ENCODE results near the gene MYOF.

MYOF gene, protein sequence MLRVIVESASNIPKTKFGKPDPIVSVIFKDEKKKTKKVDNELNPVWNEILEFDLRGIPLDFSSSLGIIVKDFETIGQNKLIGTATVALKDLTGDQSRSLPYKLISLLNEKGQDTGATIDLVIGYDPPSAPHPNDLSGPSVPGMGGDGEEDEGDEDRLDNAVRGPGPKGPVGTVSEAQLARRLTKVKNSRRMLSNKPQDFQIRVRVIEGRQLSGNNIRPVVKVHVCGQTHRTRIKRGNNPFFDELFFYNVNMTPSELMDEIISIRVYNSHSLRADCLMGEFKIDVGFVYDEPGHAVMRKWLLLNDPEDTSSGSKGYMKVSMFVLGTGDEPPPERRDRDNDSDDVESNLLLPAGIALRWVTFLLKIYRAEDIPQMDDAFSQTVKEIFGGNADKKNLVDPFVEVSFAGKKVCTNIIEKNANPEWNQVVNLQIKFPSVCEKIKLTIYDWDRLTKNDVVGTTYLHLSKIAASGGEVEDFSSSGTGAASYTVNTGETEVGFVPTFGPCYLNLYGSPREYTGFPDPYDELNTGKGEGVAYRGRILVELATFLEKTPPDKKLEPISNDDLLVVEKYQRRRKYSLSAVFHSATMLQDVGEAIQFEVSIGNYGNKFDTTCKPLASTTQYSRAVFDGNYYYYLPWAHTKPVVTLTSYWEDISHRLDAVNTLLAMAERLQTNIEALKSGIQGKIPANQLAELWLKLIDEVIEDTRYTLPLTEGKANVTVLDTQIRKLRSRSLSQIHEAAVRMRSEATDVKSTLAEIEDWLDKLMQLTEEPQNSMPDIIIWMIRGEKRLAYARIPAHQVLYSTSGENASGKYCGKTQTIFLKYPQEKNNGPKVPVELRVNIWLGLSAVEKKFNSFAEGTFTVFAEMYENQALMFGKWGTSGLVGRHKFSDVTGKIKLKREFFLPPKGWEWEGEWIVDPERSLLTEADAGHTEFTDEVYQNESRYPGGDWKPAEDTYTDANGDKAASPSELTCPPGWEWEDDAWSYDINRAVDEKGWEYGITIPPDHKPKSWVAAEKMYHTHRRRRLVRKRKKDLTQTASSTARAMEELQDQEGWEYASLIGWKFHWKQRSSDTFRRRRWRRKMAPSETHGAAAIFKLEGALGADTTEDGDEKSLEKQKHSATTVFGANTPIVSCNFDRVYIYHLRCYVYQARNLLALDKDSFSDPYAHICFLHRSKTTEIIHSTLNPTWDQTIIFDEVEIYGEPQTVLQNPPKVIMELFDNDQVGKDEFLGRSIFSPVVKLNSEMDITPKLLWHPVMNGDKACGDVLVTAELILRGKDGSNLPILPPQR (N-terminal part only)

DNA sequence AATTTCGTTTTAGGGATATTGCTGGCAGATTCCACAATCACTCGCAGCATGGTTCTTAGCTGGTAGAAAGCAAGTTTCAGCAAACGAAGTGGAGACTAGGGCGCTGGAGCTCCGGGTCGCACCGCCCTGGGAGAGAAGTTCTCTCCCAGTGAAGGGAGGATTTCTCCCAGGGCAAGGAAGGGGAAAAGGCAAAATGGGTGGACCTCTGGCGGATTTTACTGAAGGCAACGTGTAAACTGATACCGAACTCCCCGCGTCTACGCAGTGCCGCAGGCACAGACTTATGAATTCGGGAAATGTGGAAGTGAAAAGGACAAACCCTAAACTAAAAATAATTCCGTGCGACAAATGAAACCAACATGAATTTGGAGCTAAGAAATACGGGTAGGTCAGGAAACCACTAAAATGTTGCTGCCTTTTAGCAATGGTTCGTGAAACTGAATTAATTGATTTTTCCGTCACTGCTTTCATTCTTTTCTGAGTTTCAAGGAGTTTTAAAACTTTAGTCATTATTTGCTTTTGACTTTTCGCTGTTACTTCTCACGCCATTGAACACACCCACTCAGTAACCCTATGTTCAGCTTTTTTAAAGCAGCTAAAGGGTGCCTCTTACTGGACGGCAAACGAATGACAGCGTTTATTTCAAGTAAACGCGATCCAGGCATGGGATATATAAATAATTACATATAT lies at the start of gene MYOF:
TSS of gene MYOF (minus strand) at position 190 of the 690 bp plus-strand sequence. CDS start at position 50, 140 bp downstream.
- H3K4me3 Mint-ChIP-seq = peak within 1 kb of the TSS; percentile 83
- H3K27ac Mint-ChIP-seq = peak within 1 kb of the TSS; percentile 96
- peaks cover 5% of the 10 kb centered on the region for H3K4me1 Mint-ChIP-seq
- ATAC-seq (peak; percentile 84), DNase-seq (ENCODE audit: low spot score in 2 of 2) (peak in 1 of 2 donors; percentile 64)
- peaks cover 6% of the 10 kb centered on the region for H3K36me3 Mint-ChIP-seq
- H3K9me3 Mint-ChIP-seq = no peaks in the 10 kb centered on the region

DNA sequence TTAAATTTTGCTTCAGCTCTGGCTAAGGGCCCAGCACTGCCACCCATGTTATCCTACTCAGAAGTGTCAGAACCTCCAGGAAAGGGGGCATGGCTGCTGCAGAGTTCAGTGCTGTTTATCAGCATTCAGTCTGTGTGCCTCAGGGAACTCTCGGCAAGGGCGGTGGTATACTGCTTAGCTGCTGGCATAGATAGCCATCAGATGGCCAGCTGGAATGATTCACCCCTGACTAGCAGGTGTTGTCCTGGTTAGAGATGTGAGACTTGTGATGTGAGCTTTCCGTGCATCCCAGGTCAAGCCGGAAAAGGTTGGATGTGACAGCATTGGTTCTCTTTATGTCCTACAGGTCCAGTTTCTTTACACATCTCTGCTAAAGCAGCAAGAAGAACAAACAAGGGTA lies 36.4 kb upstream of the MYOF start:
- Mint-ChIP-seq H3K27ac (no peak overlapping the region), H3K36me3 (peaks cover 42% of the 10 kb centered on the region), H3K9me3 (no peaks in the 10 kb centered on the region), H3K4me1 (no peaks in the 10 kb centered on the region), H3K4me3 (no peak overlapping the region)
- ATAC-seq (no peak), DNase-seq (ENCODE audit: low spot score in 2 of 2) (no peak)

DNA sequence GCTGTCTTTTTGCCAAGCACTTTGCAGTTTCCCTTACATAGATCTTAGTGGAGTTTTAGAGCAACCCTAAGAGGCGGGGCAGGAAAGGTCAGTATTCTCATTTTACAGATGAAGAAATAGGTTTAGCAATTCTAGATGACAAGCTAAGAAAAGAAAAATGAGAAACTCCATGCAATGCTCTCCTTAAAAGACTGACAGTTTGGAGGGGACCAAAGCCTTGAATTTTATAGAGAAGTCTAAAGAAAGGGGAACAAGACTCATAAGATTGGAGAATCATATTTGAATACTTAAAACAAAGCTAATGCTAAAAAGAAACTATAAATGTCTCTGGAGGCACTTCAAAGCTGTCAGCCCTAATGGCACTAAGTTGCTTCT lies 33.9 kb upstream of the MYOF start:
- Mint-ChIP-seq H3K36me3 (peaks cover 44% of the 10 kb centered on the region), H3K4me1 (no peaks in the 10 kb centered on the region), H3K27ac (no peak overlapping the region), H3K9me3 (no peaks in the 10 kb centered on the region), H3K4me3 (no peak overlapping the region)
- DNase-seq (ENCODE audit: low spot score in 2 of 2) (no peak), ATAC-seq (no peak)

DNA sequence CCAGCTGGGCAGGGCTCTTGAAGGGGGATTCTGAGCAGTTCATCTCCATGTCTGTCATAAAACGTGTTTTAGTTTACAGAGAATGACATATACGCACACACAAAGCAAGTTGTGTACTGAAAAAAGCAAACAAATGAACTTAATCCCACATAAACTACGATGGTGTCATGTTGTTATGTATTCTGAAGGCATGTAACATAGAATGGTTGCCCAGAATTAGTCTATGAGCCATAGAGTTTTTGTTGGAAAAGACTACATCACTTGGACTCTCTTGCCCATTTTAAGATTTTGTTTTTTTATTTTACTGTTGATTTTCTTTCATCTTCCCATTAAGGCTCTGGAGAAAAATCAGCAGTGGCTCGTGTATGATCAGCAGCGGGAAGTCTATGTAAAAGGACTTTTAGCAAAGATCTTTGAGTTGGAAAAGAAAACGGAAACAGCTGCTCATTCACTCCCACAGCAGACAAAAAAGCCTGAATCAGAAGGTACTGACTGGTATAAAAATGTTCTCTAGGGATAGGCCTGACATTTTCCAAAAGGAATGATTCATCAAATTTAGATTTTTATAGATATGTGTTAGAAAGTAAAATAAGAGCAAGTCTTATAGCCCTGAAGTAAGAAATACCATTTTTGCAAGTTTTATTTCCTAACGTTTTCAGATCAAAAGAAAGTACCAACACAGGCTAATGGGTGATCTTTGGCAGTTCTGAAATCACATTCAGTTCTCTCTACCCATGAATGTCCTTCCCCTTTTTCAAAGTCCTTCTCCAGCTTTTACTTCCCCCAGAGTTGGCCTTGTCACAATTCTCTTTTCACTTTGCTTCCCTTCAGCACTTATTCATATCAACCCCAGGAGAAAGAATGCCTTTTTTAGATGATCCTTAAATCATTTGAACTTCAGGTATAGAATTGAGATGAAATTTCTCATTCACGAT lies 33.2 kb upstream of the MYOF start:
- Mint-ChIP-seq H3K4me3 (no peak overlapping the region), H3K4me1 (no peaks in the 10 kb centered on the region), H3K9me3 (no peaks in the 10 kb centered on the region), H3K27ac (no peak overlapping the region), H3K36me3 (peaks cover 43% of the 10 kb centered on the region)
- no peak for DNase-seq (ENCODE audit: low spot score in 2 of 2)
- ATAC-seq = no peak

DNA sequence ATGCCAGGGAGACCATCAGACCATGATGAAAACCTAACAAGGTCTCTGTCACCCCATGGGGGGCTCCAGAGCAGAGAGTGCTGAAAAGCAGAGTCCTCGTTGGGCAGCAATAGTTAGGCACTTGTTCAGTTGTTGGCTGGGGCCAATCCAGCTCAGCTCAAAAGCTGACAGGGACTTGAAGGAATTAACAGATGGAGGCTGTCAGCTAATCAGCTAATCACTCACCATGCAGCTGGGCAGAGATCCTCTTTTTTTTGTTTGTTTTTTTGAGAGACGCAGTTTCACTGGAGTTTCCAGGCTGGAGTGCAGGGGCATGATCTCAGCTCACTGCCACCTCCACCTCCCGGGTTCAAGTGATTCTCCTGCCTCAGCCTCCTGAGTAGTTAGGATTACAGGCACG lies 32.4 kb upstream of the MYOF start:
- Mint-ChIP-seq H3K27ac (no peak overlapping the region), H3K9me3 (no peaks in the 10 kb centered on the region), H3K36me3 (peaks cover 34% of the 10 kb centered on the region), H3K4me3 (no peak overlapping the region), H3K4me1 (no peaks in the 10 kb centered on the region)
- ATAC-seq (no peak), DNase-seq (ENCODE audit: low spot score in 2 of 2) (no peak)

DNA sequence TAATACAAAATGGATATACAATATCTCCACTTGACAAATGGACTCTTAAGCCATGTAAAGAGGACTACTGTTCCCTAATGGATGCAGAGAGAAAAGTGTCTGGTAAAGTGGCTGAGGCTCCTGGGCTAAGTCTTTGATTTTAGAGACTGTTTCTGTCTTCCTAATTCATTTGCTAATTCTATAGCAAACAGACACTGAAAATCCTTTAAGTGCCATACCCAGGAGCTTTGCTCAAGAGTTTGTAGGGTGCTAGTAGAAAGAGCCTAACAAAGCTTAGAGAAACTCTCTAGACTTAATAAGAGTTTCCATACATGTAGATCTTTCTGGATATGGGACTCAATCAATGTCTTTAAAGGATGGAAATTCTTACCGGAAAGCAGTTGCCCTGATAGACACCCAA lies 31.0 kb upstream of the MYOF start:
- H3K27ac Mint-ChIP-seq = no peak overlapping the region
- H3K9me3 Mint-ChIP-seq = no peaks in the 10 kb centered on the region
- ATAC-seq (no peak), DNase-seq (ENCODE audit: low spot score in 2 of 2) (no peak)
- H3K4me1 Mint-ChIP-seq = no peaks in the 10 kb centered on the region
- H3K4me3 Mint-ChIP-seq = no peak overlapping the region
- H3K36me3 Mint-ChIP-seq = peaks cover 37% of the 10 kb centered on the region

DNA sequence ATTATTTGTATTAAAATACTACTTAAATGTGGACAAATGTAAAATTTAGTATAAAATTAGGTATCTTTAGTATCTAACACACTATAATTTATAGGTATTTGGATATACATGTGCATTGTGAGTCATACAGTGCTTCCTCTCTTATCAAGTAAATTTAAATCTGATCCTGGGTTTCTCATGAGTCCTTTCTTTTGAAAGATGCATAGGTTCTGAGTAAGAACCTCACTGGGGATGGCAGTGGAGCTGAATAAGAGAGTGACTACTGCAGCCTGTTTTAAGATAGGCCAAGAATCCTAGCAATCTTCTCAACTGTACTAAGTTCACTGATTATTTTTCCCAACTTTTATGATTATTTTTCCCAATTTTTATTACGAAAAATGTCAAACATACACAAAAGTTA lies 30.4 kb upstream of the MYOF start:
- H3K4me3 Mint-ChIP-seq = no peak overlapping the region
- DNase-seq (ENCODE audit: low spot score in 2 of 2) = no peak
- H3K27ac Mint-ChIP-seq = no peak overlapping the region
- no peak for ATAC-seq
- H3K36me3 Mint-ChIP-seq = peaks cover 42% of the 10 kb centered on the region
- H3K4me1 Mint-ChIP-seq = no peaks in the 10 kb centered on the region
- no peaks in the 10 kb centered on the region for H3K9me3 Mint-ChIP-seq

DNA sequence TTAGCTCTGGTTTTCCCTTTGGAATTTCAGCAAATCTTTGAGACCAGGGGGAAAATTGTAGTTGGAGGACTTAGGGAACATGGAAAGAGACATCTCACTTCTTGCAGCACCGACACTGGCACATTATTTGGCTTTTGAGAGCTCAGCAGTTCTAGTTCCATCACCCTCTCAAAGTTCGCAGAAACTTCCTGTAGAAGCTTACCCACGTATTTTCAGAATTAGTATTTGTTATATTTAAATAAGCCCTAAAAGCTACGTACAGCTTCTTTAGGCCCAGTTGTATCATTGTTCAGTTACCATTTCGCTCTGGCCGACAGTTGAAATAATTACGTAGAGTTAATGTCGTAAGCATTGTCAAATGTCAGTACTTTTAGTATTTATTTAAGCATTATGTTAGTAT lies 27.7 kb upstream of the MYOF start:
- H3K36me3 Mint-ChIP-seq = peaks cover 45% of the 10 kb centered on the region
- no peak for ATAC-seq
- peak overlapping the region; percentile 21 for H3K4me3 Mint-ChIP-seq

DNA sequence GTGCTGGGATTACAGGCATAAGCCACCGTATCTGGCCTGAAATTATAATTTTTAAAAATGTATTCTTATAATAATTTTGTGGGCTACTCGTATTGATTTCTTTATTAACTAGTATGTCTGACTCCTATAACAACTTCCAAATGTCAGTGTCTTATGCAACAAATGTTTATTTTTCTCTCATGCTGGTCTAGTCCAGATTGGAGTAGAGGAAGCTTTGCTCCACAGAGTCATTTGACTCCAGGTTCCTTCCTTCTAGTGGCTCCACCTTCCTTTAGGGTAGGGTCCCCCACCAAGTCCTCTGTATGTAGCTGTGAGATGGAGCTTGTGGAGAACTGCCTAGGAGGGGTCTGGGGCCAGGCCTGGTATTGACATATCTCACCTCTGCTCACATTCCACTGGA lies 22.9 kb upstream of the MYOF start:
- Mint-ChIP-seq H3K36me3 (peaks cover 61% of the 10 kb centered on the region), H3K4me3 (no peak overlapping the region), H3K9me3 (no peaks in the 10 kb centered on the region), H3K4me1 (peaks cover 7% of the 10 kb centered on the region), H3K27ac (no peak overlapping the region)
- DNase-seq (ENCODE audit: low spot score in 2 of 2) = no peak
- ATAC-seq = no peak

More for the DNA sequence above, 27.7 kb upstream of the MYOF start:
- Mint-ChIP-seq H3K27ac (no peak overlapping the region), H3K4me1 (no peaks in the 10 kb centered on the region), H3K9me3 (no peaks in the 10 kb centered on the region)
- DNase-seq (ENCODE audit: low spot score in 2 of 2) = no peak

DNA sequence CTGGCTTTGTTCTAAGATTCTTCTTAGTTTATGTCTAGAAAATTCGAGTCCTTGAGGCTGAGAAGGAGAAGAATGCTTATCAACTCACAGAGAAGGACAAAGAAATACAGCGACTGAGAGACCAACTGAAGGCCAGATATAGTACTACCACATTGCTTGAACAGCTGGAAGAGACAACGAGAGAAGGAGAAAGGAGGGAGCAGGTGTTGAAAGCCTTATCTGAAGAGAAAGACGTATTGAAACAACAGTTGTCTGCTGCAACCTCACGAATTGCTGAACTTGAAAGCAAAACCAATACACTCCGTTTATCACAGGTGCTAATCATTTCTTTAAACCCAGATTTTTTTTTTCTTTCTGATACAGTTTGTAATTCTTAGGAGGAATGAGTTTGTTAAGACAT lies 20.9 kb upstream of the MYOF start:
- no peak for DNase-seq (ENCODE audit: low spot score in 2 of 2)
- Mint-ChIP-seq H3K9me3 (no peaks in the 10 kb centered on the region), H3K4me3 (peak overlapping the region; percentile 24), H3K36me3 (peaks cover 63% of the 10 kb centered on the region), H3K27ac (peak overlapping the region; percentile 53), H3K4me1 (peaks cover 12% of the 10 kb centered on the region)
- ATAC-seq = peak; percentile 26

DNA sequence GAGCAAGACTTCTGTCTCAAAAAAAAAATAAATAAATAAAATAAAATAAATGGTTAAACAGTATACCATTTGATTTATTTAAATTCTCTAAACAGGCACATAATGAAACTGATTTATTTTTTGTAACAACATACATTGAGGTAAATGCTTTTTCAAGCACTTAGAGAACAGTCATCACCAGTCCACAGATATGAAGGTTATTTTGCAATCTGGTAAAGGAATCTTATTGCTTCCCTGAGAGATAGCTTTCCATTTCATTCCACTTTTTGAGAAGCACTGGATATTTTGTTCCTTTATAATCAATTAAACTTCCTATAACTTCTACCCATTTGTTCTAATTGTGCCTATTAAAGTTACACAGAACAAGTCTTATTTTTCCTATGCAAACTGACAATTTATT lies 19.5 kb upstream of the MYOF start:
- H3K27ac Mint-ChIP-seq = no peak overlapping the region
- no peaks in the 10 kb centered on the region for H3K9me3 Mint-ChIP-seq
- DNase-seq (ENCODE audit: low spot score in 2 of 2) (no peak), ATAC-seq (no peak)
- no peak overlapping the region for H3K4me3 Mint-ChIP-seq
- H3K36me3 Mint-ChIP-seq = peaks cover 55% of the 10 kb centered on the region
- peaks cover 25% of the 10 kb centered on the region for H3K4me1 Mint-ChIP-seq

DNA sequence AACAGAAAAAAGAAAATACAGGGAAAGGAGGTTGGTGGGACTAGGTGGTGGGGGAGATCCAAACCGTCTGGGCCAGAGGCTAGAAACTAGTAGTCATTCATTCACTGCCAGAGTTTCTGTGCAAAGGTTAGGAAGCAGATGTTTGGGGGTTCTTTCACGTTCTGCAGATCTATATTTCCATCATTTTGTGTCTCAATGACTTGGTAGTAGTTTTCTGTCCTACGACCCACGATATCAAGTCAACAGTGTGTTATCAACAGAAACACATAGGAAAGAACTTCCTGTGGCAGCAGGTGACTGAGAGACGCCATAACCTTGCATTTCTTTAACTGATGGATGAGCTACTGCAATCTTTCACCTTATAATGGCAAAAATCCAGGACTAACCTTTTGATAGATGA lies 16.0 kb upstream of the MYOF start:
- Mint-ChIP-seq H3K4me3 (peak overlapping the region; percentile 80), H3K4me1 (peaks cover 23% of the 10 kb centered on the region), H3K9me3 (no peaks in the 10 kb centered on the region), H3K27ac (peak overlapping the region; percentile 48), H3K36me3 (peaks cover 31% of the 10 kb centered on the region)
- DNase-seq (ENCODE audit: low spot score in 2 of 2) = no peak
- ATAC-seq = no peak

DNA sequence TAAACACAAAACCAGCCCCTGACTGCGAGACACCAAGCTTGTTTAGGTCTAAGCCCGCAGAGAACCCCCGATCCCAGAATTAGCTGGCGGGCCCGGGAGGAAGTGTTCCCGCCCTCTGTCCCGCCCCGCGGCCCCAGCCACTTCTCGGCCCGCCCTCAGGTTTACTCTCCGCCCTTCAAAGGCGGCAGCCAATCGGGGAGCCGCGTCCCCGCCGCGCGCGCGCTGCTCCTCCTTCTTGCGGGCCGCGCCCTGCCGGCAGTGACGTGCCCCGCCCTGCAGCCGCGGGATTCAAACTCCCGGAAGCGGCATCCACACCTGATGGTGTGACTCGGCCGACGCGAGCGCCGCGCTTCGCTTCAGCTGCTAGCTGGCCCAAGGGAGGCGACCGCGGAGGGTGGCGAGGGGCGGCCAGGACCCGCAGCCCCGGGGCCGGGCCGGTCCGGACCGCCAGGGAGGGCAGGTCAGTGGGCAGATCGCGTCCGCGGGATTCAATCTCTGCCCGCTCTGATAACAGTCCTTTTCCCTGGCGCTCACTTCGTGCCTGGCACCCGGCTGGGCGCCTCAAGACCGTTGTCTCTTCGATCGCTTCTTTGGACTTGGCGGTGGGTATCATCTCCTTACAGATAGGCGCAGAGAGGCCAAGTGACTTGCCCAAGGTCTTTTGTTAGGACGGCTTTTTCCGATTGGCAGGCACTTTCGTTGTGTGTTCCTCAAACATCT lies 14.3 kb upstream of the MYOF start, which contains the start of gene CEP55:
TSS of gene CEP55 (plus strand) at position 291 of the 720 bp plus-strand sequence. CDS start 3,440 bp downstream, outside the sequence.
- peak; percentile 99 for ATAC-seq

More for the DNA sequence above, 14.3 kb upstream of the MYOF start, which contains the start of gene CEP55:
- DNase-seq (ENCODE audit: low spot score in 2 of 2) = peak; percentile 89 to 95
- H3K36me3 Mint-ChIP-seq = peaks cover 30% of the 10 kb centered on the region
- peak within 1 kb of the TSS; percentile 80 for H3K4me3 Mint-ChIP-seq
- peak within 1 kb of the TSS; percentile 75 for H3K27ac Mint-ChIP-seq
- H3K4me1 Mint-ChIP-seq = peaks cover 18% of the 10 kb centered on the region
- H3K9me3 Mint-ChIP-seq = no peaks in the 10 kb centered on the region
